Thyroid gland (tissue), 4 donors: ENCODE data around the gene IGFALS. TPM values are rescaled to one million over a fixed set of nuclear protein-coding genes. Genes with fewer than 3 reads are reported as not detected.

ENCODE experiments used
- DNase-seq, 2 donors: peaks; one replicate each; pipeline ENCODE4 v3.0.0-alpha.2; 2019
- H3K27ac ChIP-seq, 3 donors: fragments of 200-600 bp; sonication (generic); 1 replicate in 2 of 3; 2 replicates in 1 of 3; pipeline ENCODE4 v1.5.1; 2016 to 2019; ENCODE audit warnings: mild to moderate bottlenecking in 1 of 3, moderate library complexity in 1 of 3
- H3K27me3 ChIP-seq: fragments of 200-600 bp; sonication (generic); one replicate; pipeline ENCODE4 v1.5.1; 2019
- H3K36me3 ChIP-seq, 2 donors: fragments of 200-600 bp; sonication (generic); one replicate each; pipeline ENCODE4 v1.5.1; 2016 to 2019
- H3K4me1 ChIP-seq, 2 donors: fragments of 200-600 bp; sonication (generic); one replicate each; pipeline ENCODE4 v1.5.1; 2017 to 2019
- H3K4me3 ChIP-seq, 3 donors: fragments of 200-600 bp; sonication (generic); replicated peaks in 1 of 3; 1 replicate in 2 of 3; 2 replicates in 1 of 3; pipeline ENCODE4 v1.5.1; 2016; ENCODE audit warnings: mild to moderate bottlenecking in 1 of 3
- H3K9me3 ChIP-seq: fragments of 200-600 bp; sonication (generic); one replicate; pipeline ENCODE4 v1.5.1; 2017
- POLR2A ChIP-seq, 2 donors: fragments of 450-650 bp; IDR thresholded peaks; one replicate each; pipeline ENCODE4 v1.6.1; 2017; ENCODE audit warnings: antibody characterized with exemption in 2 of 2, mild to moderate bottlenecking in 2 of 2, moderate library complexity in 1 of 2
- WGBS, 2 donors: methylation state at CpG; one replicate each; pipeline ENCODE4 v1.1.5; 2017; 5-methylcytosine and 5-hydroxymethylcytosine counted together
- intact Hi-C: fragments of 100-400 bp; cut with DNase I; formaldehyde crosslinking; loops from one replicate; pipeline ENCODE4 v1.15.1; 2023
- total RNA-seq, 4 donors: library from RNA; depleted of rRNA; stranded (reverse); fragments of >200 nt; gene quantifications; one replicate each; pipeline ENCODE4 v1.2.3, GENCODE V29; 2016
- TF ChIP-seq, protein P1 (sequence below), 6 experiments: fragments of 200-600 bp in 3 of 6; fragments of 450-650 bp in 3 of 6; sonication (generic) in 3 of 6; IDR thresholded peaks; one replicate each; pipeline ENCODE4 v1.5.1; 2016 to 2019; ENCODE audit warnings: antibody characterized with exemption in 6 of 6, mild to moderate bottlenecking in 2 of 6, inconsistent platforms in 1 of 6, moderate library complexity in 1 of 6

Gene IGFALS
- total RNA-seq, 4 donors from 2014 or later = 0.13 to 4.2 (median 1.8) TPM

- TF ChIP-seq POLR2A (IDR thresholded peaks at IDR 0.05) = no peak
- TF ChIP-seq, protein P1, sequence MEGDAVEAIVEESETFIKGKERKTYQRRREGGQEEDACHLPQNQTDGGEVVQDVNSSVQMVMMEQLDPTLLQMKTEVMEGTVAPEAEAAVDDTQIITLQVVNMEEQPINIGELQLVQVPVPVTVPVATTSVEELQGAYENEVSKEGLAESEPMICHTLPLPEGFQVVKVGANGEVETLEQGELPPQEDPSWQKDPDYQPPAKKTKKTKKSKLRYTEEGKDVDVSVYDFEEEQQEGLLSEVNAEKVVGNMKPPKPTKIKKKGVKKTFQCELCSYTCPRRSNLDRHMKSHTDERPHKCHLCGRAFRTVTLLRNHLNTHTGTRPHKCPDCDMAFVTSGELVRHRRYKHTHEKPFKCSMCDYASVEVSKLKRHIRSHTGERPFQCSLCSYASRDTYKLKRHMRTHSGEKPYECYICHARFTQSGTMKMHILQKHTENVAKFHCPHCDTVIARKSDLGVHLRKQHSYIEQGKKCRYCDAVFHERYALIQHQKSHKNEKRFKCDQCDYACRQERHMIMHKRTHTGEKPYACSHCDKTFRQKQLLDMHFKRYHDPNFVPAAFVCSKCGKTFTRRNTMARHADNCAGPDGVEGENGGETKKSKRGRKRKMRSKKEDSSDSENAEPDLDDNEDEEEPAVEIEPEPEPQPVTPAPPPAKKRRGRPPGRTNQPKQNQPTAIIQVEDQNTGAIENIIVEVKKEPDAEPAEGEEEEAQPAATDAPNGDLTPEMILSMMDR (IDR thresholded peaks at IDR 0.05) = no peak
- Histone ChIP-seq H3K9me3 (no peaks in the 10 kb centered on the region), H3K27ac (no peak overlapping the region), H3K4me1 (no peaks in the 10 kb centered on the region), H3K4me3 (no peak overlapping the region), H3K27me3 (no peaks in the 10 kb centered on the region), H3K36me3 (peaks cover 35 to 48% of the 10 kb centered on the region in 2 donors)
- no peak for DNase-seq
- WGBS, 2 donors = 92 to 93% methylated on average over 24 of the region's 24 CpGs
- intact Hi-C loops = no loop called here
Observed at GRCh38 chr16:1744338-1744840, 49.1 kb downstream of the IGFALS start.

GRCh38 chr16:1743376-1744337 lies 49.8 kb downstream of the IGFALS start:
- Histone ChIP-seq H3K27me3 (no peaks in the 10 kb centered on the region), H3K27ac (no peak overlapping the region), H3K4me3 (no peak overlapping the region), H3K36me3 (peaks cover 28 to 40% of the 10 kb centered on the region in 2 donors), H3K4me1 (no peaks in the 10 kb centered on the region), H3K9me3 (no peaks in the 10 kb centered on the region)
- no peak for DNase-seq
- TF ChIP-seq, protein P1 (IDR thresholded peaks at IDR 0.05) = no peak
- TF ChIP-seq POLR2A (IDR thresholded peaks at IDR 0.05) = no peak
- intact Hi-C loops = no loop called here
- WGBS, 2 donors = 91% methylated on average over 13 to 23 of the region's 32 CpGs

DNA sequence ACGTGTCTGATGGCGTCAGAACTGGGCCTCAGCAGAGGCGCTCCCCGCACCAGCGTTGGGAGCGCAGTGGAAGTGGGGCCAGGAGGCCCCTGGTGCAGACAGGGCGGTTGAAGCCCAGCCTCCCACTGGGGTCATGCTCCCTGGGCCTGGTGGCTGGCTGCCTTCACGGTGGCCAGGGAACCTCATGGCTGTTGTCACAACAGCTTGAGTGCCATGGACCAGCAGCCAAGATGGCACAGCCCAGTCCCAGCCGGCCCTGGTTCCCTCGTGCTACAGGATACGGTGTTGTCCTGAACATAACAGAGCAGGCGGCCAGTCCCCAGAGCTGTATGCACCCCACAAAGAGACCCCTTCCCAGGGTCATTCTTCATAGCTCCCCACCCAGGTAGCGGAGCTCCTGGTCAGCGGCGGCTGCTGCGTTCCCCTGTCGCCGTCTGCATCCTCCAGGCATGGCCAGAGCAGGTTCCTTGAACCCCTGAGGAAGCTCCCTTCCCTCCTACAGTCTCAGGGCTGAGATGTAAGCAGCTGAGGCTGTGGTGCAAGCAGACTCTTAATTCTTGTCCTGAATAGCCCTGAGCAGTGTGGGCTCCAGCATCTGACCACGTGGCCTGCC lies 51.8 kb downstream of the IGFALS start:
- Histone ChIP-seq H3K36me3 (peaks cover 13 to 22% of the 10 kb centered on the region in 2 donors), H3K27me3 (no peaks in the 10 kb centered on the region), H3K9me3 (no peaks in the 10 kb centered on the region), H3K4me3 (no peak overlapping the region), H3K27ac (no peak overlapping the region), H3K4me1 (no peaks in the 10 kb centered on the region)
- TF ChIP-seq POLR2A (IDR thresholded peaks at IDR 0.05) = no peak
- TF ChIP-seq, protein P1 (IDR thresholded peaks at IDR 0.05) = no peak
- intact Hi-C loops = no loop called here
- WGBS, 2 donors = 95 to 96% methylated on average over 10 to 11 of the region's 19 CpGs
- no peak for DNase-seq

- intact Hi-C loops = no loop called here
- H3K9me3 ChIP-seq = no peaks in the 10 kb centered on the region
- TF ChIP-seq, protein P1 (IDR thresholded peaks at IDR 0.05) = no peak
- no peak for TF ChIP-seq POLR2A (IDR thresholded peaks at IDR 0.05)
- peaks cover 13 to 22% of the 10 kb centered on the region in 2 donors for H3K36me3 ChIP-seq
- DNase-seq = no peak
- WGBS, 2 donors = 94 to 98% methylated on average over 15 to 24 of the region's 30 CpGs
- H3K27me3 ChIP-seq = no peaks in the 10 kb centered on the region
- no peaks in the 10 kb centered on the region for H3K4me1 ChIP-seq
- no peak overlapping the region for H3K4me3 ChIP-seq
- no peak overlapping the region for H3K27ac ChIP-seq
Observed at GRCh38 chr16:1740781-1741490, 52.6 kb downstream of the IGFALS start.

Other genes with a start within 250 kb of the IGFALS start
- 10 to 100 TPM; 53.9 to 89.9 (median 79.8) TPM for gene IFT140, start 181.6 kb downstream of the IGFALS start, total RNA-seq
- gene CRAMP1, start 181.3 kb downstream of the IGFALS start, total RNA-seq = 10 to 100 TPM; 11.0 to 20.8 (median 15.6) TPM
- 10 to 100 TPM; 30.8 to 50.3 (median 44.9) TPM for gene JPT2, start 115.4 kb downstream of the IGFALS start, total RNA-seq
- 100 to 1,000 TPM in 1 of 4 donors, 10 to 100 TPM in 3; 45.7 to 137 (median 60.4) TPM for gene MAPK8IP3, start 87.5 kb downstream of the IGFALS start, total RNA-seq
- 100 to 1,000 TPM in 2 of 4 donors, 10 to 100 TPM in 2; 43.7 to 173 (median 103) TPM for gene NME3, start 22.2 kb downstream of the IGFALS start, total RNA-seq
- 10 to 100 TPM; 12.8 to 31.8 (median 22.0) TPM for gene EME2, start 20.9 kb downstream of the IGFALS start, total RNA-seq
- gene MRPS34, start 20.6 kb downstream of the IGFALS start, total RNA-seq = 100 to 1,000 TPM in 1 of 4 donors, 10 to 100 TPM in 3; 67.3 to 146 (median 98.1) TPM
- 10 to 100 TPM; 52.2 to 87.3 (median 68.5) TPM for gene SPSB3, start 11.1 kb downstream of the IGFALS start, total RNA-seq
- 100 to 1,000 TPM in 3 of 4 donors, 10 to 100 TPM in 1; 47.3 to 122 (median 106) TPM for gene NUBP2, start 10.7 kb downstream of the IGFALS start, total RNA-seq
- gene HAGH, start 33.1 kb upstream of the IGFALS start, total RNA-seq = 100 to 1,000 TPM in 3 of 4 donors, 10 to 100 TPM in 1; 91.7 to 150 (median 119) TPM
- 10 to 100 TPM; 40.9 to 52.5 (median 45.0) TPM for gene FAHD1, start 33.5 kb upstream of the IGFALS start, total RNA-seq
- under 1 TPM in 1 of 4 donors, not detected in 3; 0.13 TPM for gene MEIOB, start 78.5 kb upstream of the IGFALS start, total RNA-seq
- under 1 TPM in 1 of 4 donors, not detected in 3; 0.54 TPM for gene HS3ST6, start 124.7 kb upstream of the IGFALS start, total RNA-seq
- gene MSRB1, start 149.5 kb upstream of the IGFALS start, total RNA-seq = 10 to 100 TPM in 2 of 4 donors, 1 to 10 TPM in 2; 5.0 to 43.7 (median 12.4) TPM
- gene RPL3L, start 161.0 kb upstream of the IGFALS start, total RNA-seq = not detected
- 100 to 1,000 TPM; 174 to 325 (median 284) TPM for gene NDUFB10, start 165.8 kb upstream of the IGFALS start, total RNA-seq
- 1,000 to 10,000 TPM in 3 of 4 donors, 100 to 1,000 TPM in 1; 976 to 2,244 (median 1,167) TPM for gene RPS2, start 171.1 kb upstream of the IGFALS start, total RNA-seq
- gene RNF151, start 173.2 kb upstream of the IGFALS start, total RNA-seq = not detected
- 10 to 100 TPM; 34.4 to 91.8 (median 53.7) TPM for gene TBL3, start 178.3 kb upstream of the IGFALS start, total RNA-seq
- gene NOXO1, start 187.8 kb upstream of the IGFALS start, total RNA-seq = not detected
- 10 to 100 TPM in 3 of 4 donors, 1 to 10 TPM in 1; 7.8 to 37.2 (median 22.3) TPM for gene GFER, start 190.5 kb upstream of the IGFALS start, total RNA-seq
- gene SYNGR3, start 196.3 kb upstream of the IGFALS start, total RNA-seq = not detected
- 10 to 100 TPM; 19.0 to 38.4 (median 27.4) TPM for gene ZNF598, start 216.1 kb upstream of the IGFALS start, total RNA-seq
- gene NPW, start 226.1 kb upstream of the IGFALS start, total RNA-seq = under 1 TPM in 2 of 4 donors, not detected in 2; 0.54 to 0.63 TPM
- gene NHERF2, start 233.2 kb upstream of the IGFALS start, total RNA-seq = 100 to 1,000 TPM in 1 of 4 donors, 10 to 100 TPM in 3; 73.8 to 146 (median 81.6) TPM